Mononuclear cell (primary cell): ENCODE measurements around the gene THSD7A. TPM values are rescaled to one million over a fixed set of nuclear protein-coding genes. Genes with fewer than 3 reads are reported as not detected.

Experiments used
- H3K27me3 ChIP-seq: 2 replicates; pipeline ENCODE4 v1.6.0; 2011; ENCODE audit warnings: low read length, control low read depth; ENCODE audit not compliant: insufficient read depth
- H3K4me1 ChIP-seq: 2 replicates; pipeline ENCODE4 v1.5.1; 2011; ENCODE audit warnings: mild to moderate bottlenecking, low read length, control low read depth; ENCODE audit not compliant: insufficient read depth
- H3K4me3 ChIP-seq: 2 replicates; pipeline ENCODE4 v1.5.1; 2011; ENCODE audit warnings: mild to moderate bottlenecking, low read length, moderate library complexity
- H3K9me3 ChIP-seq: 2 replicates; pipeline ENCODE4 v1.5.1; 2011; ENCODE audit warnings: low read depth, mild to moderate bottlenecking, control low read depth, low read length
- total RNA-seq: library from RNA; depleted of rRNA; stranded (reverse); fragments of >200 nt; gene quantifications from one replicate; pipeline ENCODE4 v1.2.3, GENCODE V29; 2012

The THSD7A gene
- total RNA-seq, 1 donor: 0.10 TPM

DNA sequence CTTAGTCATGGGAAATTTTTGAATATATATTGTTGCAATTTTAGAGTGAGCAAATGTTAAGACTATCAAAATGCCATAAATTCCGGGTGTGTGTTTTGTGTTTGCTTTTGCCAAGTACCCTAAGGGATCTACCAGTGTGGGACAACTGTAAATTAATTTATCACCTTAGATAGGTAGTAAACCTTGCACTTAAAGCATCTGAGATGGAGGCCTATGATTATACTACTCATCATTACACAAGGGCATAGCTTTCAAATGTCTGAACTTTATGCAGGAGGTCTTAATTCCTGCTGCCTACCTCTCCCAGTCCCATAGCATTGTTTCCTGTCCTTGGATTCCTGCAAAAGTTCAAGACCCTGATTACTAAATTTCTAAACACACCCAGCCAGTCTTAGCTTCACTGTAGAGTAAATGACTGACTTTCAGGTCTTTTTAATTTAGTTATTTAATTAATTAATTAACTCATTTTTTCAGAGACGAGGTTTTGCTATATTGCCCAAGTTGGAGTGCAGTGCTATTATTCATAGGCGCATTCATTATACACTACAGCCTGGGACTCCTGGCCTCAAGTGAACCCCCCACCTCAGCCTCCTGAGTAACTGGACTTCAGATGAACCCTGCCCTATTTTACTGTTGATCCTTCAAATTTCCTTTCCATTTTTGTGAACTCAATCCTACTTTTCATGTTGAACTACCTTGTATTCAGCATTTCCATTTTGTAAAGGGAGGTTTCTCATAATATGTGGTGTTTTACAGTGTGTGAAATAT, 47.0 kb downstream of the THSD7A start:
- no peak overlapping the region for H3K4me3 ChIP-seq
- no peaks in the 10 kb centered on the region for H3K4me1 ChIP-seq
- no peaks in the 10 kb centered on the region for H3K27me3 ChIP-seq
- no peaks in the 10 kb centered on the region for H3K9me3 ChIP-seq

DNA sequence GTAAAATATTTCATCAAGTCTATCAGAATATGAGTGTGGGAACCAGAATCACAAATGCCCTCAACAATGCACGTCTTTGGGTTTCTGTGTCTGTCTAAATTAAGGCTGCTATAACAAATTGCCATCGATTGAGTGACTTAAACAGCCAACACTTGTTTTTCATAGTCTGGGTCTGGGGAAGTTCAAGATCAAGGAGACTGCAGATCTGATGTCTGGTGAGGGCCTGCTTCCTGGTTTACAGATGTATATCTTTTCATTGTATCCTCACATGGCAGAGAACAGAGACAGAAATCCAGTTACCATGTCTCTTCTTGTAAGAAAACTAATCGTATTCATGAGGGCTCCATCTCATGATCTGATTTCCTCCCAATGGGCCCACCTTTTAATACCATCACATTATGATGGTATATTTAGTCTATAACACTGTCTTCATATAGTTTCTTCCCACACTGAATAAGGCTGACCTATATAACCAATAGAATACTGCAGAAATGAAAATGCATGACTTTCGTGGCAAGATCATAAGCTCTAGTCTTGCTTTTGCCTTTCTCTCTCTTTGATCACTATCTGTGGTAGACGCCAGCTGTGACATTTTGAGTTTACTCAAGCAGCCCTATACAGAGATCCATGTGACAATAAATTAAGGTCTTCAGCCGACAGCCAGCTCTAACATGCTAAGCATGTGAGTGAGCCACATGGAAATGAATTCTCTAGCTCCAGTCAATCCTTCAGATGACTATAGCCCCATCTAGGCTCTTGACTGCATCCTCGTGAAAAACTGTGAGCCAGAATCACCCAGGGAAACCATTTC, 51.9 kb downstream of the THSD7A start:
- no peaks in the 10 kb centered on the region for H3K27me3 ChIP-seq
- no peaks in the 10 kb centered on the region for H3K9me3 ChIP-seq
- H3K4me3 ChIP-seq: no peak overlapping the region
- no peaks in the 10 kb centered on the region for H3K4me1 ChIP-seq

DNA sequence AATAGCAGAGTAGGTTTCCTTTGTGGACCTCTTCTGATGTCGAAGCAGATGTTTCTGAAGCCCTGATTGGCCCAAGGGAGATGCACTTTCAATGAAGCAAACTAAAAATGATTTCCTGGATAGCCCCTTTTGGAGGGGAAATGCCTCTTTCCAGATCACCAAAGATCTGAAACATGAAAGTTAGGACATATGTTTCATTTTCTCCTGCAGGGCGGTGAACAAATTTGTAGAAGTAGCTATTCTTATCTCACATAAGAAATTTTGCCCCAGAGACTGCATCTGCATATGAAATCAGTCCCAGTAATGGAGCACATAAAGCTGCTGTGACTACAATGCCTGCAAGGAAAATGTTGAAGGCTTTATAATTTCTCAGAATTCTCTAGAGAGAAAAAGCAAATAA, 56.0 kb downstream of the THSD7A start:
- Histone ChIP-seq H3K27me3 (no peaks in the 10 kb centered on the region), H3K4me3 (no peak overlapping the region), H3K9me3 (no peaks in the 10 kb centered on the region), H3K4me1 (no peaks in the 10 kb centered on the region)

DNA sequence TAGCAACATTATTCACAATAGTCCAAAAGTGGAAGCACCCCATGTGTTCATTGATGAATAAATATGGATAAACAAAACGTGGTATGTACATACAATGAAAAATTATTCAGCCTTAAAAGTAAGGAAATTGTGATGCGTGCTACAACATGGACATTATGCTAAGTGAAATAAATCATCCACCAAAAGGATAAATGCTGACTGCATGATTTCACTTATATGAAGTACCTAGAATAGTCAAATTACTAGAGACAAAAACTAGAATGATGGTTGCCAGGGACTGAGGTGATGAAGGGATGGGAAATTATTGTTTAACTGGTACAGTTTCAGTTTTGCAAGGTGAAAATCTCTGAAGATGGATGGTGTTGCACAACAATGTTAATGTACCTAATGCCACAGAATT, 56.6 kb downstream of the THSD7A start:
- Histone ChIP-seq H3K27me3 (no peaks in the 10 kb centered on the region), H3K4me3 (no peak overlapping the region), H3K9me3 (no peaks in the 10 kb centered on the region), H3K4me1 (no peaks in the 10 kb centered on the region)

DNA sequence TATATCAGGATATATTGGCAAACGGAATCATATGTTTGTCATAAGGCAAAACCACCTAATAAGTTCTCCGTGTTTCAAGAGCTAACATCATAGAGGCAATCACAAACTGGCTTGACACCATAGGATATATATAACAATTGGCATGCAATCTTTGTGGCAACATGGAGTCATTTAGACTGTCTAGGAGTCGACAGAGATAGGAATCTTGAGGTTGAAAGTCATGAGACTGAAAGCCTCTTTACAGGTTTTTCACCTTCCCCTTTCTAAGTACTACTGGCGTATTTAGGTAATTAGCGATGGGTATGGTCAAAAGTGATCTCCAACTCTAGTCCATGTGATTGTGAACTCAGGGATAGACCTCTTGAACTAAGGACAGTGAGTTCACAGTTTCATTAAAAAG, 63.7 kb downstream of the THSD7A start:
- no peaks in the 10 kb centered on the region for H3K4me1 ChIP-seq
- no peaks in the 10 kb centered on the region for H3K27me3 ChIP-seq
- H3K9me3 ChIP-seq: no peaks in the 10 kb centered on the region
- no peak overlapping the region for H3K4me3 ChIP-seq

DNA sequence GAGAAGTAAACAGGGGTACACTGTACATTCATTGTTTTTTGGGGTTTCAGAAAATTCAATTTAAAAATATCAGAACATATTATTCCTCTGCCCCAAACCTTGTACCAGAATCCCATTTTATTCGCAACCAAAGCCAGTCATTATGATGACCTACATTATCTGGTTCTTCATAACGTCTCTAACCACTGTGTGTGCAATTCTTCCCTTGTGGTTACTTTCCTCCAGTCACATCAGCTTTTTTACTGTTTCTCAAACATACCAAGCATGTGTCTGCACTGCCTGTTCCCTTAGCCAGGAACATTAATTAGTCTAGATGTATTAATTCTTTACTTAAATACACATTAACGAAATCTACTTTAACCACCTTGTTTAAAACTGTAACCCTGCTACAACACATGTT, 64.8 kb downstream of the THSD7A start:
- H3K27me3 ChIP-seq: no peaks in the 10 kb centered on the region
- H3K9me3 ChIP-seq: no peaks in the 10 kb centered on the region
- no peak overlapping the region for H3K4me3 ChIP-seq
- H3K4me1 ChIP-seq: no peaks in the 10 kb centered on the region

DNA sequence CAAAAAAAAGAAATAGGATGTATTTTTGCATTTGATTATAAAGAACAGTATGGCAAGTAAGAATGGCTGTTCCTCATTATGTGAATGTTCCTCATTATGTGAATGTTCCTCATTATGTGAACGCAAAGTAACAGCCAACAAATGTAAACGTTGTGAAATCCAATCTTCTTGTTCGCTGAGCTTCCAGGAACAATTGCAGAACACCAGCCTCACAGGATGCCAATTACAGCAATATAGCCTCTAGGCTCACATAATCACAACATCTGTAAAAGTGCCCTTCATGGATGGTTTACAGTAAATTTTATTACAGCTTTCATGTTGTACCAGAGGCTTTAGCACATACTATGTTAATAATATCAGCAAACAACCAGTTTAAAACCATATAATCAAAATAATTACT, 71.6 kb downstream of the THSD7A start:
- Histone ChIP-seq H3K4me3 (no peak overlapping the region), H3K4me1 (no peaks in the 10 kb centered on the region), H3K9me3 (no peaks in the 10 kb centered on the region), H3K27me3 (no peaks in the 10 kb centered on the region)

DNA sequence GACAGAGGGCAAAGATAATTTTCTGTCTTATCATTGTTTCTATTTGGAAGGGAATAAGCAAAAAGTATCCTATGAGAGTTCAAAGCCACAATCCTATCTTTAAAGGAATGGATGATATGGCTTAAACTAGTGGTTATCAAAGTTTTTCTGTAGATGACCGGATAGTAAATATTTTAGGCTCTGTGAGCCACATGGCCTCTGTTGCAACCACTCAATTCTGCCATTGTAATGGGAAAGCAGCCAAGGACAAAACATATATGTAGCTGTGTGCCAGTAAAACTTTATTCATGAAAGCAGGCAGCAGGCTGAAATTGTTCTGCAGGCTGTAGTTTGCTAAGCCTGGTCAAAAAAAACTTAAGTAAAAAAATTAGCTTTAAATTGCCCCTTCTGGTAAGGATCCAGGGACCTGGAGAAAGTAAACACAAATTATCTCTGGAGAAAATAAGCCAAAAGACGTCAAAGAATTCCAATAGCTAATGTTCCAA, 73.3 kb downstream of the THSD7A start:
- H3K4me1 ChIP-seq: no peaks in the 10 kb centered on the region
- no peaks in the 10 kb centered on the region for H3K9me3 ChIP-seq
- no peaks in the 10 kb centered on the region for H3K27me3 ChIP-seq
- H3K4me3 ChIP-seq: no peak overlapping the region

DNA sequence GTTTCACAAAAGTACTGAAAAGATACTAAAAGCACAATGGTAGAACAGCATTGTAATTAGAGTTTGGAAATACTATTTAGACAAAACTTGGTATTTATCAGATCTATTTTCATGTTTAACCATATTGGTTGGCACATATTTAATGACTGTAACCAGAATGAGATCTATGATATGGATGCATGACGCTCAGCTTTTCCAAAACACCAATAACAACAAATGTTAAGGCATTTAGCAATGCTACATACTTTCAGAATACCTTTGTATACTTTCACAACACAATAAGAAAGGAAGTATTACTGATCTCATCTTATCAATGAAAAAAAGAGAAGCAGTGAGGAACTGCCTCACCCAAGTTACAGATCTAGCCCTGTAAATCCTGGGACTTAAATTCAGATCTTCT, 74.8 kb downstream of the THSD7A start:
- Histone ChIP-seq H3K4me3 (no peak overlapping the region), H3K9me3 (no peaks in the 10 kb centered on the region), H3K27me3 (no peaks in the 10 kb centered on the region), H3K4me1 (no peaks in the 10 kb centered on the region)

DNA sequence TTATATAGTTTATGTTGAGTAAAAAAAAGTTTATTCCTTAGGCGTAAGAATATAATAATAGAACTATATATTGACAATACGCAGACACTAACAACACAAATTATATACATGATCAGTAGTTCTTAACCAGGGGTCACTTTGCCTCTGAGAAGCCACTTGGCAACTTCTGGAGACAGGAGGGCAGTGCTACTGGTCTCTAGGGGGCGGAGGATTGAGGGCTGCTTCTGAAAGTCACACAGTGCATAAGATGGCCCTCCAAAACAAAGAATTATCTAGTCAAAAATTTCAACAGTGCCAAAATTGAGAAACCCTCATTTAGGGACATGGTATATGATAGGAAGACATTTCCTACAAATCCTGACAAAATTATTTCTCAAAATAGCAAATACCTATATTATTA, 77.1 kb downstream of the THSD7A start:
- H3K4me1 ChIP-seq: no peaks in the 10 kb centered on the region
- H3K4me3 ChIP-seq: no peak overlapping the region
- H3K9me3 ChIP-seq: no peaks in the 10 kb centered on the region
- no peaks in the 10 kb centered on the region for H3K27me3 ChIP-seq

DNA sequence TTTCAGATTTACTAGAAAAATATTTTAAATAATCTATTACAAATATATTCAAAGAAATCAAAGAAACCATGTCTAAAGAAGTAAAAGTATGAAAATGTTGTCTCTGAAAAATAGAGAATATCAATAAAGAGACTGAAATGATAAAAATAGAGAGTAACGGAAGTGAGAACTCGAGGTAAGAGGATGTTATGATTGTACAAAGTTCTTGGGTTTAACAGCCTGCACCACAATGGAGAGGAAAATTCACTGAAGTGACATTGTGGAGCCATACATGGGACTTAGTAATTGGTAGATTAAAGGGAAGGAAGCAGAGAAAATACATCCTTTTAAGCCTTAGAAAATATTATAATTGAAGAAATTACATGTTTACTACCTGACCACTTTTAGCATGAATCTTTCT, 77.9 kb downstream of the THSD7A start:
- Histone ChIP-seq H3K27me3 (no peaks in the 10 kb centered on the region), H3K4me1 (no peaks in the 10 kb centered on the region), H3K4me3 (no peak overlapping the region), H3K9me3 (no peaks in the 10 kb centered on the region)

DNA sequence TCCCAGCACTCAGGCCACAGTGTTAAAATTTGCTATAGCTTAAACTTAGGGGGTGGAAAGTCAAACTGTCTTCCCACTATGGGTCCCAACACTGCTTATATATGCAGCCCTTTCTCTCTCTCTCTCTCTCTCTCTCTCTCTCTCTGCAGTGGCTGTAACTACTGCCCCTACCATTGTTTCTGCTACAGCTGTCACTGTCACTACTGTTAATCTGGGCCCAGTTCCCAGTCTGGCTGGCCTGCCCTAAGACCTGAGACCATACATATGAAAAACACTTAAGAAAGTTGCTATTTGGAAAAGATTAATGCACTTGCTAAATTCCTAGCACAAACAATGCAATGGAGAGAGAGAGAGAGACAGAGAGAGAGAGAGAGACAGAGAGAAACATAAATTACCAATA, 78.6 kb downstream of the THSD7A start:
- Histone ChIP-seq H3K27me3 (no peaks in the 10 kb centered on the region), H3K9me3 (no peaks in the 10 kb centered on the region), H3K4me3 (no peak overlapping the region), H3K4me1 (no peaks in the 10 kb centered on the region)

DNA sequence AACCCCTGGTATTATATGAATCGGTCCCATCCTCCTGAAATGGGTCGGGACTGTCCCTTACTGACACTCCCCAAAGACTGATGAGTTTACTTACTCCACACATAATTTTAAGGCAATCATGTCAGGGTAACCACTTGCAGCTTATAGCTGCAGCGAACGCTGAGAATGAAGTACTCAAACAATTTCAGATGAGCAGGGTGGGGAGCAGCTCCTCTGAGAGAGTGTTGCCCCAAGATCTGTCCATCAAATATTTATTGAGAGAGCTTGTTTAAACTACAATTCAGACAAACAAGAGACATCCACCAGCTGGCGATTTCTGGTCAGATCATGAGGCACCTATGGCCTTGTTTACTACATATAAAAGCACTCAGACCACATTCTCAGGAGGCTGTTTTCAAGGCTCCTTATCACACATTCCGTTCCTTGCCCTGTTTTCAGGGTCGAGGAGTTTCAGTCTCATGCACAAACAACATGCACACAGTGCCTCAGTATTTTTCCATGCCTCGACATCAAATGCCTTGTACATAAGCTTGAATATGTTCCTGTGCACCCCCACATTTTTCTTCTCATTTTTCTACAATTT, 80.1 kb downstream of the THSD7A start:
- Histone ChIP-seq H3K4me3 (no peak overlapping the region), H3K4me1 (no peaks in the 10 kb centered on the region), H3K27me3 (no peaks in the 10 kb centered on the region), H3K9me3 (peaks cover under 1% of the 10 kb centered on the region)

DNA sequence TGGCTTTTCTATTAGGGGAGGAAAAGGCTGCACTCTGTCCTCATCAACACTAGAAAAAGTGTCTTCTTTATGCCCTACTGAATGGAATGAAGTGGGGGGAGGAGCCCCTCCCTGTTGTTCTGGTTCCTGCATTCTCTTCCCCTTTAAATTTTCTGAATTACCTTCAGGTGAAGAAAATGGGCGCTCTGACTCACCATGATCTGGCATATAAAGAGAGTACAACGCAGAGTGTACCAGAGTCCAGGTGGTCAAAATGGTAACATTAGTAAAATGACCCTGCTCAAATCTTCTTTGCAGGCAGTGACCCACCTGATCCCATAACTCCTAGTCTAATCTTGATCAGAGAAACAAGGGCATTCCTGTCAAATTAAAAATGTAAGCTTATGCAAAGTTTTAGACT, 80.7 kb downstream of the THSD7A start:
- Histone ChIP-seq H3K4me1 (no peaks in the 10 kb centered on the region), H3K9me3 (peaks cover 6% of the 10 kb centered on the region), H3K27me3 (no peaks in the 10 kb centered on the region), H3K4me3 (no peak overlapping the region)

DNA sequence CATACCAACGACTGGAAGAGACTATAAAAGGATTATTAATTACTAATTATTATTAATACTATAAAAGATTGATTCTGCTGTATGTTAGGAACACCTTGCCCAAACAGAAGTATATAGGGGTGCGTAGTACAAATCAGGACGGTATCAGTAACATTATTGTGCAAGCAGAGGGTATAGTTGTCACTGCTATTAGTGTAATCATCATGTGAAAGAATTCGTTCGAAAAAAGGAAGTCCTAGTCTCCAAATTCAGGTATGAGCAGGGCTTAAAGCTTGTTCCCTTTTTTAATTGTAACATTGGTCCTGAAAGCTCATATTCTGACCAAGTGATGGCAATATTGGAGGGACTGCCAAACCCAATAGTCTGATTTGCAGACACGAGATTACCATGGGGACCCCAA, 81.8 kb downstream of the THSD7A start:
- Histone ChIP-seq H3K4me3 (no peak overlapping the region), H3K4me1 (no peaks in the 10 kb centered on the region), H3K27me3 (no peaks in the 10 kb centered on the region), H3K9me3 (peaks cover 9% of the 10 kb centered on the region)
